ENCODE measurements around the gene TLX2. TPM values are rescaled to one million over a fixed set of nuclear protein-coding genes. Genes with fewer than 3 reads are reported as not detected.

TLX2 gene
- total RNA-seq, 2 experiments from 2014 or later = 0.16 TPM; not detected in 1

GRCh38 chr2:74515981-74516633 is 1.9 kb downstream of the TLX2 start:
- DNase-seq (peak; percentile 80), ATAC-seq (peak; percentile 80)
- Mint-ChIP-seq H3K4me1 (ENCODE audit: low read depth) (peaks cover 26% of the 10 kb centered on the region), H3K4me3 (peak overlapping the region; percentile 42), H3K9me3 (no peaks in the 10 kb centered on the region), H3K27ac (no peak overlapping the region), H3K36me3 (ENCODE audit: low read depth) (peaks cover 5% of the 10 kb centered on the region), H3K27me3 (peaks cover 66% of the 10 kb centered on the region)
- POLR2A ChIA-PET = interaction anchor here (0.8 to 2.7 kb wide), 6 partner anchors 9 to 15 kb away, joined by 3 to 15 read pairs (median 4); partner anchors contain the start of genes AUP1 and HTRA2
- TF ChIP-seq, protein P1, sequence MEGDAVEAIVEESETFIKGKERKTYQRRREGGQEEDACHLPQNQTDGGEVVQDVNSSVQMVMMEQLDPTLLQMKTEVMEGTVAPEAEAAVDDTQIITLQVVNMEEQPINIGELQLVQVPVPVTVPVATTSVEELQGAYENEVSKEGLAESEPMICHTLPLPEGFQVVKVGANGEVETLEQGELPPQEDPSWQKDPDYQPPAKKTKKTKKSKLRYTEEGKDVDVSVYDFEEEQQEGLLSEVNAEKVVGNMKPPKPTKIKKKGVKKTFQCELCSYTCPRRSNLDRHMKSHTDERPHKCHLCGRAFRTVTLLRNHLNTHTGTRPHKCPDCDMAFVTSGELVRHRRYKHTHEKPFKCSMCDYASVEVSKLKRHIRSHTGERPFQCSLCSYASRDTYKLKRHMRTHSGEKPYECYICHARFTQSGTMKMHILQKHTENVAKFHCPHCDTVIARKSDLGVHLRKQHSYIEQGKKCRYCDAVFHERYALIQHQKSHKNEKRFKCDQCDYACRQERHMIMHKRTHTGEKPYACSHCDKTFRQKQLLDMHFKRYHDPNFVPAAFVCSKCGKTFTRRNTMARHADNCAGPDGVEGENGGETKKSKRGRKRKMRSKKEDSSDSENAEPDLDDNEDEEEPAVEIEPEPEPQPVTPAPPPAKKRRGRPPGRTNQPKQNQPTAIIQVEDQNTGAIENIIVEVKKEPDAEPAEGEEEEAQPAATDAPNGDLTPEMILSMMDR (IDR thresholded peaks at IDR 0.05) = no peak
- intact Hi-C loops (cut with micrococcal nuclease) = no loop called here
- CTCF ChIA-PET = interaction anchor here (1.1 to 1.8 kb wide), 2 partner anchors 16 to 71 kb away, joined by 3 to 4 read pairs; no protein-coding TSS in a partner anchor

DNA sequence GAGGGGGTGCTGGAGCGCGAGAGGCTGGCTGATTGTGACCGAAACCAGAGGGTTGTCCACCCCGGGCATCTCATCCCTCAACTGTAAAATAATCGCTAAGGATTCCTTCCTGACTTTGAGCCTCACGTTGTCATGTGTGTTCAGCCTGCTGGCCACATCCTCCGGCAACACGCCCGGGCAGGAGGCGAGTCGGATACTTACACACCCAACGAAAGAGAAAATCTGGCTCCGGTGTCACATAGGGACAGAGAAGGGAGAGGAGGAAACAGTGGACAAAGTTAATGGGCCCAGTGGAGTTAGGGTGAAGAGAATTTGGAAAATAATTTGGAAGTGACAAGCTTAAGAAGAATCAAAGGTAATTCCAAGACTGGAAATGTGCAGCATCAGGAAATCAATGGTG is 2.4 kb downstream of the TLX2 start:
- ATAC-seq = no peak
- H3K27ac Mint-ChIP-seq = no peak overlapping the region
- POLR2A ChIA-PET = interaction anchor here (0.8 to 2.7 kb wide), 4 partner anchors 10 to 16 kb away, joined by 3 to 15 read pairs (median 4); partner anchors contain the start of genes AUP1 and HTRA2

DNA sequence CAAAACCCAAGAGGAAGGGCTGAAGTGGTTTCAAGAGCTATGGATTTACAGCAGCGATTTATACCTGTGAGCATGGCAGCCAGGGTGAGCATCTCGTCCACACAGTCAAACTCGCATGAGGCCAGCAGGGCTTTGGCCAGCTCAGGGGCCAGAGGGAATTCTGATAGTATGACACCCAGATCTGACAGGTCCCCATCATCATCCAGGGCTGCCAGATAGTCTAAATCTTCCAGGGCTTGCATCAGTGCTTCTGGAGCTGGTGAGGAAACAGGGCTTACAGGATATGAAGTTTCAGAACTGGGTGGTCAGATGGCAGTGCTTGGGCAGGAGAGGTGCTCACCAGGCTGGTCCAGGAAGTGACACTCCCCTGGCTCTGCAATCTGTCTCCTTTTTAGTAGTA is 8.3 kb downstream of the TLX2 start:
- ATAC-seq = no peak
- no peak for DNase-seq
- peaks cover 20% of the 10 kb centered on the region for H3K27me3 Mint-ChIP-seq
- ChIA-PET POLR2A (interaction anchor here (0.8 kb wide), 1 partner anchor 27 kb away, joined by 3 read pairs; no protein-coding TSS in a partner anchor), CTCF (interaction anchor here (0.7 to 2.5 kb wide), 4 partner anchors 9 to 255 kb away, joined by 3 to 10 read pairs (median 3); no protein-coding TSS in a partner anchor)
- H3K4me3 Mint-ChIP-seq = no peak overlapping the region
- no peak overlapping the region for H3K27ac Mint-ChIP-seq
- H3K9me3 Mint-ChIP-seq = no peaks in the 10 kb centered on the region
- intact Hi-C loops (cut with micrococcal nuclease) = no loop called here
- TF ChIP-seq, protein P1 (IDR thresholded peaks at IDR 0.05) = no peak
- H3K36me3 Mint-ChIP-seq (ENCODE audit: low read depth) = peaks cover 25% of the 10 kb centered on the region
- H3K4me1 Mint-ChIP-seq (ENCODE audit: low read depth) = peaks cover 11% of the 10 kb centered on the region

More for the DNA sequence above, 2.4 kb downstream of the TLX2 start:
- peaks cover 61% of the 10 kb centered on the region for H3K27me3 Mint-ChIP-seq
- H3K36me3 Mint-ChIP-seq (ENCODE audit: low read depth) = peaks cover 5% of the 10 kb centered on the region
- no peaks in the 10 kb centered on the region for H3K9me3 Mint-ChIP-seq
- DNase-seq = no peak
- H3K4me3 Mint-ChIP-seq = peak overlapping the region; percentile 42
- intact Hi-C loops (cut with micrococcal nuclease) = no loop called here
- CTCF ChIA-PET = interaction anchor here (1.8 kb wide), 1 partner anchor 15 kb away, joined by 4 read pairs; no protein-coding TSS in a partner anchor
- H3K4me1 Mint-ChIP-seq (ENCODE audit: low read depth) = peaks cover 23% of the 10 kb centered on the region
- TF ChIP-seq, protein P1 (IDR thresholded peaks at IDR 0.05) = no peak

- POLR2A ChIA-PET = no interaction called here
- Mint-ChIP-seq H3K4me3 (no peak overlapping the region), H3K27ac (no peak overlapping the region), H3K27me3 (peaks cover 8% of the 10 kb centered on the region), H3K4me1 (ENCODE audit: low read depth) (peaks cover 21% of the 10 kb centered on the region), H3K9me3 (no peaks in the 10 kb centered on the region), H3K36me3 (ENCODE audit: low read depth) (peaks cover 38% of the 10 kb centered on the region)
- intact Hi-C loops (cut with micrococcal nuclease) = no loop called here
- ATAC-seq = no peak
- CTCF ChIA-PET = interaction anchor here (1.0 to 2.5 kb wide), 2 partner anchors 8 to 63 kb away, joined by 3 to 10 read pairs; no protein-coding TSS in a partner anchor
- no peak for DNase-seq
- TF ChIP-seq, protein P1 (IDR thresholded peaks at IDR 0.05) = no peak
Observed at GRCh38 chr2:74524005-74524404, 9.8 kb downstream of the TLX2 start.

Measured in activated CD8-positive, alpha-beta T cell treated with anti-CD3 and anti-CD28 coated beads for 36 hours (primary cell).